Prostate gland (tissue), 2 donors: ENCODE measurements around the gene PAX2.

ENCODE experiments used
- CTCF ChIP-seq, 4 experiments: fragments of 200-600 bp in 2 of 4; fragments of 450-650 bp in 2 of 4; sonication (generic) in 2 of 4; IDR thresholded peaks; 1 replicate in 3 of 4; 2 replicates in 1 of 4; pipeline ENCODE4 v1.5.1; 2016 to 2019; ENCODE audit warnings: antibody characterized with exemption in 4 of 4, mild to moderate bottlenecking in 2 of 4, moderate library complexity in 2 of 4
- POLR2A ChIP-seq: fragments of 450-650 bp; IDR thresholded peaks from one replicate; pipeline ENCODE4 v1.6.1; 2016; ENCODE audit warnings: antibody characterized with exemption, mild to moderate bottlenecking
- POLR2AphosphoS5 ChIP-seq: sonication (generic); formaldehyde crosslinking; IDR thresholded peaks from one replicate; pipeline ENCODE4 v1.6.1; 2017; ENCODE audit warnings: antibody characterized with exemption

- TF ChIP-seq CTCF (IDR thresholded peaks at IDR 0.05) (peak in 3 of 4 experiments; percentile 53 to 73 (median 71)), POLR2A (no peak), POLR2AphosphoS5 (no peak)
These were observed 133.0 kb downstream of the PAX2 start for GRCh38 chr10:100878291-100878910.
